DOHH2 (cell line): Measurements from ENCODE around the gene ZNF398.

Experiments used
- H3F3A ChIP-seq: fragments of 200-600 bp; sonication (generic), shearing (Covaris generic); 2 replicates; pipeline ENCODE4 v1.6.0; 2016; ENCODE audit warnings: antibody characterized with exemption, mild to moderate bottlenecking; ENCODE audit not compliant: control insufficient read depth, insufficient read depth
- H3K27ac ChIP-seq: fragments of 200-600 bp; sonication (generic); 2 replicates; pipeline ENCODE4 v1.5.1; 2014; ENCODE audit warnings: low read depth, mild to moderate bottlenecking, low read length, moderate library complexity
- H3K27me3 ChIP-seq: fragments of 200-600 bp; sonication (generic); 2 replicates; pipeline ENCODE4 v1.6.1; 2014; ENCODE audit warnings: mild to moderate bottlenecking, low read length, mixed read lengths; ENCODE audit not compliant: control insufficient read depth
- H3K36me3 ChIP-seq: fragments of 200-600 bp; sonication (generic); 2 replicates; pipeline ENCODE4 v1.6.1; 2014; ENCODE audit warnings: mild to moderate bottlenecking, low read length, moderate library complexity, mixed read lengths; ENCODE audit not compliant: control insufficient read depth
- H3K4me1 ChIP-seq: fragments of 200-600 bp; sonication (generic); 2 replicates; pipeline ENCODE4 v1.6.1; 2014; ENCODE audit warnings: mild to moderate bottlenecking, low read length, mixed read lengths; ENCODE audit not compliant: control insufficient read depth
- H3K4me2 ChIP-seq: fragments of 200-600 bp; sonication (generic); 2 replicates; pipeline ENCODE4 v1.6.0; 2014; ENCODE audit warnings: mild to moderate bottlenecking, low read length, moderate library complexity
- H3K4me3 ChIP-seq: fragments of 200-600 bp; sonication (generic); 2 replicates; pipeline ENCODE4 v1.5.1; 2014; ENCODE audit warnings: mild to moderate bottlenecking, low read length, mixed read lengths
- H3K79me2 ChIP-seq: fragments of 200-600 bp; sonication (generic); 2 replicates; pipeline ENCODE4 v1.6.1; 2014; ENCODE audit warnings: mild to moderate bottlenecking, low read length, mixed read lengths; ENCODE audit not compliant: control insufficient read depth
- H3K9me2 ChIP-seq: fragments of 200-600 bp; sonication (generic); replicated peaks from 2 replicates; pipeline ENCODE4 v1.6.1; 2014; ENCODE audit warnings: mild to moderate bottlenecking, low read length, mixed read lengths; ENCODE audit not compliant: control insufficient read depth
- H3K9me3 ChIP-seq: fragments of 200-600 bp; sonication (generic); 2 replicates; pipeline ENCODE4 v1.6.1; 2014; ENCODE audit warnings: antibody characterized with exemption, low read length, mixed read lengths; ENCODE audit not compliant: control insufficient read depth, insufficient read depth
- H4K20me1 ChIP-seq: fragments of 200-600 bp; sonication (generic); 2 replicates; pipeline ENCODE4 v1.6.0; 2014; ENCODE audit warnings: low read depth, mild to moderate bottlenecking, antibody characterized with exemption, low read length, moderate library complexity; ENCODE audit not compliant: control insufficient read depth, insufficient read depth
- EZH2phosphoT487 ChIP-seq: fragments of 200-600 bp; sonication (generic); IDR thresholded peaks from 2 replicates; pipeline ENCODE4 v1.6.1; 2017; ENCODE audit warnings: borderline replicate concordance, mild to moderate bottlenecking, antibody characterized with exemption, low read length, moderate library complexity, mixed read lengths
- TF ChIP-seq, protein P1 (sequence below): fragments of 200-600 bp; sonication (generic); IDR thresholded peaks from one replicate; pipeline ENCODE4 v1.5.1; 2014; ENCODE audit warnings: antibody characterized with exemption, mild to moderate bottlenecking, low read depth, low read length; ENCODE audit not compliant: poor library complexity, severe bottlenecking

The ZNF398 gene

GRCh38 chr7:149133028-149133710 lies 14.1 kb upstream of the ZNF398 start:
- no peak for TF ChIP-seq EZH2phosphoT487
- TF ChIP-seq, protein P1, sequence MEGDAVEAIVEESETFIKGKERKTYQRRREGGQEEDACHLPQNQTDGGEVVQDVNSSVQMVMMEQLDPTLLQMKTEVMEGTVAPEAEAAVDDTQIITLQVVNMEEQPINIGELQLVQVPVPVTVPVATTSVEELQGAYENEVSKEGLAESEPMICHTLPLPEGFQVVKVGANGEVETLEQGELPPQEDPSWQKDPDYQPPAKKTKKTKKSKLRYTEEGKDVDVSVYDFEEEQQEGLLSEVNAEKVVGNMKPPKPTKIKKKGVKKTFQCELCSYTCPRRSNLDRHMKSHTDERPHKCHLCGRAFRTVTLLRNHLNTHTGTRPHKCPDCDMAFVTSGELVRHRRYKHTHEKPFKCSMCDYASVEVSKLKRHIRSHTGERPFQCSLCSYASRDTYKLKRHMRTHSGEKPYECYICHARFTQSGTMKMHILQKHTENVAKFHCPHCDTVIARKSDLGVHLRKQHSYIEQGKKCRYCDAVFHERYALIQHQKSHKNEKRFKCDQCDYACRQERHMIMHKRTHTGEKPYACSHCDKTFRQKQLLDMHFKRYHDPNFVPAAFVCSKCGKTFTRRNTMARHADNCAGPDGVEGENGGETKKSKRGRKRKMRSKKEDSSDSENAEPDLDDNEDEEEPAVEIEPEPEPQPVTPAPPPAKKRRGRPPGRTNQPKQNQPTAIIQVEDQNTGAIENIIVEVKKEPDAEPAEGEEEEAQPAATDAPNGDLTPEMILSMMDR = no peak
- no peaks in the 10 kb centered on the region for H3K9me2 ChIP-seq
- H3K27ac ChIP-seq = no peak overlapping the region

DNA sequence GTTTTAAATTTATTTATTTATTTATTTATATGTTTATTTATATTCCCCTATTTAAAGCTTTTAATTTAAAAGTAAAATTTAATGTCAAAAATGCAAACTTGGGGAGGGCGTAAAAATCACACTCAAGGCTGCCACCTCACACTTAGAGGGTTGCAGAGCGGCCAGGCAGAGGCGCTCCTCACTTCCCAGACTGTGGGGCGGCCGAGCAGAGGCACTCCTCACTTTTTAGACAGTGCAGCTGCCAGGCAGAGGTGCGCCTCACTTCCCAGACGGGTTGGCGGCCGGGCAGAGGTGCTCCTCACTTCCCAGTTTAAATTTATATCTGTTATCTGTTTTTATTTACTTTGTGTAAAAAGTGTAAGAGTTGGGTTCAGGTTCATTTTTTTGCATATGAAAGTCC lies 11.1 kb upstream of the ZNF398 start:
- peaks cover 28% of the 10 kb centered on the region for H3K79me2 ChIP-seq
- H3K4me3 ChIP-seq = no peak overlapping the region
- no peak for TF ChIP-seq EZH2phosphoT487
- TF ChIP-seq, protein P1 = no peak
- H3K36me3 ChIP-seq = peaks cover 43% of the 10 kb centered on the region
- no peaks in the 10 kb centered on the region; the same call in 1 of the 2 replicates for H3F3A ChIP-seq
- H3K27ac ChIP-seq = no peak overlapping the region
- no peaks in the 10 kb centered on the region for H3K9me2 ChIP-seq
- no peaks in the 10 kb centered on the region for H3K27me3 ChIP-seq
- peaks cover 3% of the 10 kb centered on the region for H3K9me3 ChIP-seq
- H4K20me1 ChIP-seq = no peaks in the 10 kb centered on the region
- H3K4me2 ChIP-seq = no peak overlapping the region
- peaks cover 5% of the 10 kb centered on the region for H3K4me1 ChIP-seq

More at GRCh38 chr7:149133028-149133710, 14.1 kb upstream of the ZNF398 start:
- Histone ChIP-seq H3F3A (peaks cover 2% of the 10 kb centered on the region), H3K4me3 (no peak overlapping the region), H3K79me2 (peaks cover 36% of the 10 kb centered on the region), H3K27me3 (no peaks in the 10 kb centered on the region), H3K4me1 (peaks cover 9% of the 10 kb centered on the region), H4K20me1 (no peaks in the 10 kb centered on the region), H3K36me3 (peaks cover 67% of the 10 kb centered on the region), H3K4me2 (no peak overlapping the region), H3K9me3 (peaks cover 14% of the 10 kb centered on the region)

- no peaks in the 10 kb centered on the region for H3K9me2 ChIP-seq
- peaks cover 48% of the 10 kb centered on the region for H3K79me2 ChIP-seq
- peaks cover 20% of the 10 kb centered on the region for H3K4me1 ChIP-seq
- H3K4me3 ChIP-seq = no peak overlapping the region
- H3K4me2 ChIP-seq = no peak overlapping the region
- no peaks in the 10 kb centered on the region for H3K27me3 ChIP-seq
- peaks cover 25% of the 10 kb centered on the region for H3K36me3 ChIP-seq
- H3K27ac ChIP-seq = no peak overlapping the region
- no peaks in the 10 kb centered on the region for H3K9me3 ChIP-seq
- peaks cover 22% of the 10 kb centered on the region for H3F3A ChIP-seq
- H4K20me1 ChIP-seq = no peaks in the 10 kb centered on the region
- no peak for TF ChIP-seq EZH2phosphoT487
- TF ChIP-seq, protein P1 = no peak
Measured at GRCh38 chr7:149140831-149141230, 6.4 kb upstream of the ZNF398 start.
